H1 (cell line): ENCODE data around the gene OR51B6. TPM values are rescaled to one million over a fixed set of nuclear protein-coding genes. Genes with fewer than 3 reads are reported as not detected.

Experiments
- CTCF ChIA-PET: fragments of 300-600 bp; sonication (Branson Sonifier 250); formaldehyde crosslinking; loops from one replicate; lab custom pipeline; 2021; ENCODE audit not compliant: partially characterized antibody; lab: Charles Lee
- POLR2A ChIA-PET: fragments of 300-600 bp; sonication (Branson Sonifier 250); formaldehyde crosslinking; loops from one replicate; lab custom pipeline; 2021; ENCODE audit warnings: inconsistent platforms; ENCODE audit not compliant: partially characterized antibody; lab: Charles Lee
- DNase-seq, 2 experiments: peaks; one replicate each; pipeline versions ENCODE4 v3.0.0 to v3.0.0-alpha.2; 2010 to 2022; ENCODE audit warnings: low spot score in 2 of 2, low read depth in 1 of 2, mixed read lengths in 1 of 2
- FAIRE-seq: peaks from 2 replicates; lab custom pipeline; 2011; peaks lifted over from hg19 to GRCh38; lab: Jason Lieb, UNC
- H2AFZ ChIP-seq: 2 replicates; pipeline ENCODE4 v1.8.1; 2012; ENCODE audit warnings: low read length, inconsistent platforms
- H2AK5ac ChIP-seq: 2 replicates; pipeline ENCODE4 v1.6.1; 2013; ENCODE audit warnings: low read depth, low read length
- H2BK120ac ChIP-seq: replicated peaks from 2 replicates; pipeline ENCODE3; 2013; ENCODE audit warnings: low read depth, low read length, inconsistent platforms
- H2BK12ac ChIP-seq: 2 replicates; pipeline ENCODE4 v1.6.1; 2013; ENCODE audit warnings: low read depth, low read length
- H2BK15ac ChIP-seq: 2 replicates; pipeline ENCODE4 v1.6.1; 2013; ENCODE audit warnings: low read length
- H2BK20ac ChIP-seq: 2 replicates; pipeline ENCODE4 v1.6.1; 2013; ENCODE audit warnings: low read length
- H2BK5ac ChIP-seq: 2 replicates; pipeline ENCODE4 v1.6.1; 2013; ENCODE audit warnings: low read depth, low read length
- H3K14ac ChIP-seq: 2 replicates; pipeline ENCODE4 v1.6.1; 2013; ENCODE audit warnings: inconsistent platforms; ENCODE audit not compliant: insufficient read length
- H3K18ac ChIP-seq: 2 replicates; pipeline ENCODE4 v1.6.1; 2013; ENCODE audit warnings: low read length; ENCODE audit errors: extremely low read depth
- H3K23ac ChIP-seq: 2 replicates; pipeline ENCODE4 v1.6.1; 2013; ENCODE audit warnings: inconsistent platforms; ENCODE audit not compliant: insufficient read length
- H3K23me2 ChIP-seq: 2 replicates; pipeline ENCODE4 v1.6.1; 2013; ENCODE audit warnings: low read depth, low read length
- H3K27ac ChIP-seq: 2 replicates; pipeline ENCODE4 v1.6.1; 2011; ENCODE audit warnings: low read depth, low read length, inconsistent platforms
- H3K27me3 ChIP-seq, 4 experiments: replicated peaks in 1 of 4; 1 replicate in 1 of 4; 2 replicates in 3 of 4; pipeline versions ENCODE4 v1.6.1 to v1.8.1; 2011 to 2013; ENCODE audit warnings: low read length in 3 of 4, mild to moderate bottlenecking in 3 of 4, inconsistent platforms in 2 of 4, mixed read lengths in 2 of 4, moderate library complexity in 1 of 4; ENCODE audit not compliant: control insufficient read depth in 3 of 4, insufficient read depth in 3 of 4; ENCODE audit errors: extremely low read depth in 1 of 4
- H3K36me3 ChIP-seq, 4 experiments: 2 replicates each; pipeline versions ENCODE4 v1.6.1 to v1.8.1; 2011 to 2013; ENCODE audit warnings: mild to moderate bottlenecking in 4 of 4, low read length in 3 of 4, moderate library complexity in 2 of 4, control low read depth in 1 of 4, inconsistent platforms in 1 of 4; ENCODE audit not compliant: insufficient read depth in 4 of 4, control insufficient read depth in 2 of 4
- H3K4ac ChIP-seq: replicated peaks from 2 replicates; pipeline ENCODE3; 2013; ENCODE audit warnings: low read length, low read depth, mixed read lengths, inconsistent platforms; ENCODE audit not compliant: insufficient read length
- H3K4me1 ChIP-seq, 4 experiments: replicated peaks in 1 of 4; 1 replicate in 1 of 4; 2 replicates in 3 of 4; pipeline versions ENCODE4 v1.6.1 to v1.8.1; 2011 to 2013; ENCODE audit warnings: low read length in 3 of 4, inconsistent platforms in 2 of 4, mixed read lengths in 1 of 4; ENCODE audit not compliant: insufficient read depth in 4 of 4, control insufficient read depth in 3 of 4
- H3K4me2 ChIP-seq, 2 experiments: 2 replicates each; pipeline versions ENCODE4 v1.6.1 to v1.8.1; 2011 to 2013; ENCODE audit warnings: low read depth in 2 of 2, low read length in 2 of 2, control low read depth in 1 of 2, inconsistent platforms in 1 of 2, mild to moderate bottlenecking in 1 of 2; ENCODE audit not compliant: insufficient read depth in 1 of 2
- H3K4me3 ChIP-seq, 4 experiments: fragments of 200-600, 300-600 bp in 1 of 4; sonication (generic), shearing (Covaris generic), sonication (Bioruptor Twin) in 1 of 4; 2 replicates each; pipeline versions ENCODE4 v1.5.1 to v1.8.1; 2011 to 2016; ENCODE audit warnings: low read length in 4 of 4, low read depth in 3 of 4, control low read depth in 2 of 4, inconsistent platforms in 2 of 4, mild to moderate bottlenecking in 2 of 4, mixed read lengths in 1 of 4, moderate library complexity in 1 of 4; ENCODE audit not compliant: insufficient read depth in 2 of 4; ENCODE audit errors: extremely low read depth in 1 of 4
- H3K56ac ChIP-seq: replicated peaks from 2 replicates; pipeline ENCODE3; 2013; ENCODE audit warnings: low read depth, mild to moderate bottlenecking, mixed read lengths, low read length, inconsistent platforms; ENCODE audit not compliant: insufficient read length
- H3K79me1 ChIP-seq: 2 replicates; pipeline ENCODE4 v1.6.1; 2013; ENCODE audit warnings: low read depth, low read length, control low read depth
- H3K79me2 ChIP-seq, 2 experiments: 2 replicates each; pipeline versions ENCODE4 v1.6.1 to v1.8.1; 2012 to 2013; ENCODE audit warnings: low read length in 2 of 2, mild to moderate bottlenecking in 2 of 2, inconsistent platforms in 1 of 2; ENCODE audit not compliant: insufficient read depth in 2 of 2, control insufficient read depth in 1 of 2
- H3K9ac ChIP-seq, 4 experiments: replicated peaks in 1 of 4; 1 replicate in 1 of 4; 2 replicates in 3 of 4; pipeline versions ENCODE4 v1.6.1 to v1.8.1; 2011 to 2013; ENCODE audit warnings: low read depth in 3 of 4, low read length in 3 of 4, control low read depth in 2 of 4, mild to moderate bottlenecking in 2 of 4, moderate library complexity in 2 of 4, inconsistent platforms in 1 of 4; ENCODE audit errors: extremely low read depth in 1 of 4
- H3K9me3 ChIP-seq, 2 experiments: 2 replicates each; pipeline versions ENCODE4 v1.6.1 to v1.8.1; 2012 to 2013; ENCODE audit warnings: mild to moderate bottlenecking in 2 of 2, moderate library complexity in 2 of 2, control low read depth in 1 of 2, inconsistent platforms in 1 of 2, low read depth in 1 of 2, low read length in 1 of 2, mixed read lengths in 1 of 2; ENCODE audit not compliant: insufficient read depth in 2 of 2
- H4K20me1 ChIP-seq, 2 experiments: replicated peaks in 1 of 2; 2 replicates each; pipeline versions ENCODE3 to v1.8.1; 2011 to 2013; ENCODE audit warnings: inconsistent platforms in 2 of 2, low read length in 2 of 2, mild to moderate bottlenecking in 1 of 2; ENCODE audit not compliant: insufficient read depth in 2 of 2, control insufficient read depth in 1 of 2
- H4K5ac ChIP-seq: 2 replicates; pipeline ENCODE4 v1.6.1; 2013; ENCODE audit warnings: low read length, low read depth, mixed read lengths, inconsistent platforms; ENCODE audit not compliant: insufficient read length
- H4K8ac ChIP-seq: 2 replicates; pipeline ENCODE4 v1.8.0; 2013; ENCODE audit warnings: mild to moderate bottlenecking, moderate library complexity, low read length, inconsistent platforms; ENCODE audit not compliant: insufficient read depth; ENCODE audit errors: extremely low read depth
- H4K91ac ChIP-seq: replicated peaks from 2 replicates; pipeline ENCODE3; 2013; ENCODE audit warnings: low read length, mixed read lengths, inconsistent platforms; ENCODE audit not compliant: insufficient read length
- E2F6 ChIP-seq: IDR thresholded peaks from 2 replicates; pipeline ENCODE4 v1.6.1; 2012; ENCODE audit warnings: inconsistent platforms
- KDM5A ChIP-seq: fragments of 200-600 bp; IDR thresholded peaks from 2 replicates; pipeline ENCODE4 v1.7.1; 2012; ENCODE audit warnings: mild to moderate bottlenecking, low read length, inconsistent platforms, mixed read lengths
- SAP30 ChIP-seq: fragments of 300-600 bp; sonication (generic); IDR thresholded peaks from 2 replicates; pipeline ENCODE4 v1.7.1; 2012; ENCODE audit warnings: low read length, moderate library complexity, mild to moderate bottlenecking, inconsistent platforms; ENCODE audit not compliant: insufficient read depth, insufficient replicate concordance
- WGBS, 2 experiments: shearing (Covaris generic) in 1 of 2; methylation state at CpG; one replicate each; pipeline versions ENCODE4 v1.1.6 to v1.1.7; 2013 to 2015; ENCODE audit warnings: low lambda C conversion rate in 2 of 2, mixed read lengths in 2 of 2, inconsistent platforms in 1 of 2, low coverage in 1 of 2, missing lambda C conversion rate in 1 of 2; ENCODE audit not compliant: insufficient replicate concordance in 2 of 2, insufficient coverage in 1 of 2, insufficient read length in 1 of 2; ENCODE audit errors: extremely low coverage in 1 of 2, missing lambda C conversion rate in 1 of 2; 5-methylcytosine and 5-hydroxymethylcytosine counted together
- polyA plus RNA-seq, 7 experiments: library from polyadenylated mRNA; depleted of rRNA in 3 of 7; stranded (reverse) in 5 of 7; unstranded in 2 of 7; fragments of >200 nt in 5 of 7; fragments of 200-250 nt in 2 of 7; gene quantifications; 1 replicate in 5 of 7; 2 replicates in 1 of 7; 4 replicates in 1 of 7; pipeline versions ENCODE4 v1.2.1 to v1.2.3, GENCODE V29; 2011 to 2013; ENCODE audit warnings: missing spikeins in 2 of 7, mixed read lengths in 2 of 7
- total RNA-seq: library from RNA; stranded (reverse); fragmentation: NEBNext Ultra II Directional; extraction: Animal tissue kit (Norgen Biotek cat#: 25700); gene quantifications from 2 replicates; pipeline ENCODE4 v1.2.1, GENCODE V29; 2021

OR51B6 gene
- total and polyA plus RNA-seq, 2 of the 8 experiments (the other 6 are each of a cell fraction or from before 2014, with no cell fraction given), result not detected

GRCh38 chr11:5304046-5304445 lies 47.3 kb upstream of the OR51B6 start:
- no peaks in the 10 kb centered on the region for H3K9me3 ChIP-seq
- no peaks in the 10 kb centered on the region for H3K27me3 ChIP-seq
- 89% methylated on average over 1 of the region's 1 CpG; no CpG with 5 or more reads in 1 of the 2 experiments for WGBS, 2 experiments
- POLR2A ChIA-PET, result no interaction called here
- H3K4me2 ChIP-seq, result no peak overlapping the region
- no peak overlapping the region for H3K4me3 ChIP-seq
- no peaks in the 10 kb centered on the region for H4K20me1 ChIP-seq
- no peak overlapping the region for H3K27ac ChIP-seq
- H4K5ac ChIP-seq, result no peak overlapping the region
- H4K91ac ChIP-seq, result no peak overlapping the region
- H3K4ac ChIP-seq, result no peak overlapping the region
- H3K23me2 ChIP-seq, result no peaks in the 10 kb centered on the region
- no peaks in the 10 kb centered on the region for H3K4me1 ChIP-seq
- no peak overlapping the region for H4K8ac ChIP-seq
- no peaks in the 10 kb centered on the region for H3K36me3 ChIP-seq
- H3K14ac ChIP-seq, result no peak overlapping the region
- H2AFZ ChIP-seq, result no peak overlapping the region
- H2BK15ac ChIP-seq, result no peak overlapping the region
- DNase-seq, result no peak
- no peak overlapping the region for H2BK12ac ChIP-seq
- no peak overlapping the region for H3K9ac ChIP-seq
- no peak overlapping the region for H2BK120ac ChIP-seq
- H2BK20ac ChIP-seq, result no peak overlapping the region
- H3K79me1 ChIP-seq, result no peaks in the 10 kb centered on the region
- no peak for FAIRE-seq
- H2BK5ac ChIP-seq, result no peak overlapping the region
- H2AK5ac ChIP-seq, result no peak overlapping the region
- H3K18ac ChIP-seq, result no peak overlapping the region
- H3K23ac ChIP-seq, result no peak overlapping the region
- H3K79me2 ChIP-seq, result no peaks in the 10 kb centered on the region
- CTCF ChIA-PET, result interaction anchor here (0.8 to 1.3 kb wide), 3 partner anchors 13 to 22 kb away, joined by 3 to 4 read pairs (median 3); no protein-coding TSS in a partner anchor
- no peak overlapping the region for H3K56ac ChIP-seq
- TF ChIP-seq KDM5A, result no peak
- TF ChIP-seq SAP30, result no peak
- TF ChIP-seq E2F6, result no peak
